Measurements from ENCODE around the gene RSPH6A. TPM values are rescaled to one million over a fixed set of nuclear protein-coding genes. Genes with fewer than 3 reads are reported as not detected.
A peak's percentile ranks its signal among the peaks of the same experiment; 100 is the strongest.

RSPH6A gene
- under 1 TPM in 1 of 2 donors, not detected in 1; 0.12 TPM for total RNA-seq

GRCh38 chr19:45814851-45815480 is at the start of gene RSPH6A:
RSPH6A (minus strand) TSS chr19:45815308; CDS start chr19:45815176, 132 bp downstream.
- H3K27ac ChIP-seq = no peak within 1 kb of the TSS
- H3K36me3 ChIP-seq = no peaks in the 10 kb centered on the region
- intact Hi-C loops (cut with DNase I) = loop anchor here (10.0 kb wide), 1 partner anchor 70 kb away; the partner anchor contains the start of gene IRF2BP1
- no peak for DNase-seq
- H3K9ac ChIP-seq (ENCODE audit: low read depth in 2 of 2, low read length in 2 of 2) = no peak within 1 kb of the TSS
- peak within 1 kb of the TSS; percentile 19 for H3K4me3 ChIP-seq
- TF ChIP-seq CTCF (IDR thresholded peaks at IDR 0.05) = no peak
- H3K9me3 ChIP-seq = no peaks in the 10 kb centered on the region
- no peaks in the 10 kb centered on the region for H3K4me1 ChIP-seq
- no peaks in the 10 kb centered on the region for H3K27me3 ChIP-seq

GRCh38 chr19:45864629-45865082 is 49.5 kb upstream of the RSPH6A start:
- H3K27ac ChIP-seq = peak overlapping the region; percentile 61
- peak overlapping the region; percentile 64 to 83 for H3K9ac ChIP-seq (ENCODE audit: low read depth in 2 of 2, low read length in 2 of 2)
- no peaks in the 10 kb centered on the region for H3K36me3 ChIP-seq
- no peaks in the 10 kb centered on the region for H3K27me3 ChIP-seq
- no peak for TF ChIP-seq CTCF (IDR thresholded peaks at IDR 0.05)
- peaks cover 6% of the 10 kb centered on the region for H3K4me1 ChIP-seq
- no peaks in the 10 kb centered on the region for H3K9me3 ChIP-seq
- no peak for DNase-seq
- intact Hi-C loops (cut with DNase I) = no loop called here
- H3K4me3 ChIP-seq = peak overlapping the region; percentile 77

- Histone ChIP-seq H3K4me1 (peaks cover 6% of the 10 kb centered on the region), H3K9ac (ENCODE audit: low read depth in 2 of 2, low read length in 2 of 2) (peak within 1 kb of the TSS; percentile 64 to 96), H3K4me3 (peak within 1 kb of the TSS; percentile 77), H3K27me3 (no peaks in the 10 kb centered on the region), H3K27ac (peak within 1 kb of the TSS; percentile 61), H3K9me3 (no peaks in the 10 kb centered on the region), H3K36me3 (no peaks in the 10 kb centered on the region)
- intact Hi-C loops (cut with DNase I) = loop anchor here (1.0 kb wide), 1 partner anchor 19 kb away; no protein-coding TSS in a partner anchor
- DNase-seq = peak; percentile 80
- TF ChIP-seq CTCF (IDR thresholded peaks at IDR 0.05) = peak; percentile 76
Observed at GRCh38 chr19:45863840-45864628, 48.9 kb upstream of the RSPH6A start, which contains the start of gene FOXA3. FOXA3 (plus strand) TSS chr19:45864326; CDS start chr19:45864457, 131 bp downstream.

GRCh38 chr19:45863335-45863839 is 48.3 kb upstream of the RSPH6A start:
- Histone ChIP-seq H3K9ac (ENCODE audit: low read depth in 2 of 2, low read length in 2 of 2) (peak overlapping the region in 1 of 2 donors; percentile 96), H3K36me3 (no peaks in the 10 kb centered on the region), H3K9me3 (no peaks in the 10 kb centered on the region), H3K4me1 (peaks cover 6% of the 10 kb centered on the region), H3K4me3 (peak overlapping the region; percentile 77), H3K27ac (peak overlapping the region; percentile 55), H3K27me3 (no peaks in the 10 kb centered on the region)
- intact Hi-C loops (cut with DNase I) = loop anchor here (1.0 kb wide), 1 partner anchor 20 kb away; no protein-coding TSS in a partner anchor
- no peak for DNase-seq
- no peak for TF ChIP-seq CTCF (IDR thresholded peaks at IDR 0.05)

Data from colonic mucosa (tissue), 4 donors.